D721Med (cell line): ENCODE results near the gene AJUBA.

ENCODE experiments used
- DNase-seq: peaks from one replicate; pipeline ENCODE4 v3.0.0; 2011; ENCODE audit warnings: low spot score; ENCODE audit not compliant: insufficient read length
- FAIRE-seq: peaks from 2 replicates; lab custom pipeline; 2011; peaks lifted over from hg19 to GRCh38; lab: Jason Lieb, UNC
- TF ChIP-seq, protein P1 (sequence below): IDR thresholded peaks from 2 replicates; pipeline ENCODE4 v1.5.1; 2012; ENCODE audit warnings: mild to moderate bottlenecking, control low read depth; ENCODE audit not compliant: insufficient read depth; ENCODE audit errors: missing control alignments

The AJUBA gene

DNA sequence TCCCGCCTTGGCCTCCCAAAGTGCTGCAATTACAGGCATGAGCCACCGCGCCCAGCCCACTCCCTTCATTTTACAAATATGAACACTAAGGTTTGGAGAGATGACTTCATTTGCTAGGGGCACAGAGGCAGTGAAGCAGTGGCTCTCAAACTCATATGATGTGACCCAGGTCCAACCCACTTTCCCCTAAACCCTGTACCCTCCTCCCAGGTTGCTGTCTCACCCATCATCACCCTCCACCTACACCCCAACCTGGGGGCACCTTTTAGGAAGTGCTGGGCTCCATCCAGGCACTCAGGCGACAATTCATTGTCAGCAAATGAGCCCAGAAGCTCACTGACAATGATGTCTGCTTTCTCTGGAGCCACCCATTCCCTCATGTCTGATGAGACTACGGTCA lies 58.6 kb downstream of the AJUBA start:
- FAIRE-seq, result no peak
- DNase-seq, result no peak
- TF ChIP-seq, protein P1, sequence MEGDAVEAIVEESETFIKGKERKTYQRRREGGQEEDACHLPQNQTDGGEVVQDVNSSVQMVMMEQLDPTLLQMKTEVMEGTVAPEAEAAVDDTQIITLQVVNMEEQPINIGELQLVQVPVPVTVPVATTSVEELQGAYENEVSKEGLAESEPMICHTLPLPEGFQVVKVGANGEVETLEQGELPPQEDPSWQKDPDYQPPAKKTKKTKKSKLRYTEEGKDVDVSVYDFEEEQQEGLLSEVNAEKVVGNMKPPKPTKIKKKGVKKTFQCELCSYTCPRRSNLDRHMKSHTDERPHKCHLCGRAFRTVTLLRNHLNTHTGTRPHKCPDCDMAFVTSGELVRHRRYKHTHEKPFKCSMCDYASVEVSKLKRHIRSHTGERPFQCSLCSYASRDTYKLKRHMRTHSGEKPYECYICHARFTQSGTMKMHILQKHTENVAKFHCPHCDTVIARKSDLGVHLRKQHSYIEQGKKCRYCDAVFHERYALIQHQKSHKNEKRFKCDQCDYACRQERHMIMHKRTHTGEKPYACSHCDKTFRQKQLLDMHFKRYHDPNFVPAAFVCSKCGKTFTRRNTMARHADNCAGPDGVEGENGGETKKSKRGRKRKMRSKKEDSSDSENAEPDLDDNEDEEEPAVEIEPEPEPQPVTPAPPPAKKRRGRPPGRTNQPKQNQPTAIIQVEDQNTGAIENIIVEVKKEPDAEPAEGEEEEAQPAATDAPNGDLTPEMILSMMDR, result no peak

DNA sequence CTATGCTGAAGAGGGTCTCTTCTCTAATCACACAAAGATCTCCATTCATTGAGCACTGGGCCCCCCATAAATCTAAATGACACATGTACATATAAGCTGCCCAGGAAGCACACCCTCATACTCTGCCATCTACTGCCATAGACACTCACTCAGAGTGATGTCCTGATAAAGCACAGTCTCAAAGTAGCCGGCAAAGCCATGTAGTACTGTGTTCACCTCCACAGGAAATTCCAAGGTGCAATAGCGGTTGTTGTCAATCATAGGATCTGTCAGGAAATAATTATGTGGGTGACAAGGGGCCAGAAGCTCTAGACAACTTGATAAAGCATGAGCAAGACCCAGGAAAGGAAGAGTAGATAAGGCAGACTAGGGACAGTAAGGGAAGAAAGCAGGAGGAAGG lies 60.1 kb downstream of the AJUBA start:
- FAIRE-seq (no peak), DNase-seq (no peak)
- TF ChIP-seq, protein P1, result no peak
